OCI-LY1 (cell line): ENCODE results near the gene DISP2.

Source experiments
- CTCF ChIP-seq: fragments of 200-600 bp; sonication (generic), shearing (Covaris generic); IDR thresholded peaks from 2 replicates; pipeline ENCODE4 v1.5.1; 2017; ENCODE audit warnings: mild to moderate bottlenecking, antibody characterized with exemption, low read length, moderate library complexity, mixed read lengths
- EZH2 ChIP-seq: fragments of 200-600 bp; sonication (generic), shearing (Covaris generic); IDR thresholded peaks from 2 replicates; pipeline ENCODE4 v1.8.0; 2017; ENCODE audit warnings: borderline replicate concordance, mixed run types, mild to moderate bottlenecking, antibody characterized with exemption, low read length, moderate library complexity, mixed read lengths

GRCh38 chr15:40352281-40352901 lies 5.6 kb upstream of the DISP2 start:
- TF ChIP-seq CTCF (no peak), EZH2 (no peak)
